Sigmoid colon (tissue), 7 donors: ENCODE results near the gene MARS1. TPM values are rescaled to one million over a fixed set of nuclear protein-coding genes. Genes with fewer than 3 reads are reported as not detected.

ENCODE experiments used
- DNase-seq: peaks from one replicate; pipeline ENCODE4 v3.0.0-alpha.2; 2019
- H3K27ac ChIP-seq, 4 donors: fragments of 200-600 bp; sonication (generic); one replicate each; pipeline ENCODE4 v1.5.1; 2016 to 2019; ENCODE audit warnings: mild to moderate bottlenecking in 1 of 4
- H3K27me3 ChIP-seq, 3 donors: fragments of 200-600 bp; sonication (generic); one replicate each; pipeline ENCODE4 v1.5.1; 2019; ENCODE audit warnings: mild to moderate bottlenecking in 1 of 3
- H3K36me3 ChIP-seq, 4 donors: fragments of 200-600 bp; sonication (generic); one replicate each; pipeline ENCODE4 v1.5.1; 2016 to 2019
- H3K4me1 ChIP-seq, 4 donors: fragments of 200-600 bp; sonication (generic); one replicate each; pipeline ENCODE4 v1.5.1; 2017 to 2019
- H3K4me3 ChIP-seq, 4 donors: fragments of 200-600 bp; sonication (generic); one replicate each; pipeline ENCODE4 v1.5.1; 2017 to 2019; ENCODE audit warnings: mild to moderate bottlenecking in 2 of 4, moderate library complexity in 1 of 4
- H3K9me3 ChIP-seq, 4 donors: fragments of 200-600 bp in 3 of 4; sonication (generic) in 3 of 4; one replicate each; pipeline versions ENCODE4 v1.5.1 to v1.6.1; 2013 to 2019
- CTCF ChIP-seq, 4 experiments: fragments of 450-650 bp in 3 of 4; fragments of 200-600 bp in 1 of 4; IDR thresholded peaks; one replicate each; pipeline ENCODE4 v1.5.1; 2016 to 2019; ENCODE audit warnings: antibody characterized with exemption in 4 of 4, mild to moderate bottlenecking in 3 of 4, moderate library complexity in 2 of 4
- EP300 ChIP-seq, 4 donors: sonication (generic); formaldehyde crosslinking; IDR thresholded peaks; one replicate each; pipeline ENCODE4 v1.6.1; 2017; ENCODE audit warnings: antibody characterized with exemption in 4 of 4
- POLR2A ChIP-seq, 2 donors: fragments of 450-650 bp; IDR thresholded peaks; one replicate each; pipeline ENCODE4 v1.6.1; 2016; ENCODE audit warnings: antibody characterized with exemption in 2 of 2, mild to moderate bottlenecking in 2 of 2, moderate library complexity in 2 of 2
- POLR2AphosphoS5 ChIP-seq, 4 donors: sonication (generic); formaldehyde crosslinking; IDR thresholded peaks; one replicate each; pipeline ENCODE4 v1.6.1; 2017; ENCODE audit warnings: antibody characterized with exemption in 4 of 4
- WGBS, 2 donors: extraction: QIAGEN DNeasy Blood & Tissue Kit; methylation state at CpG; one replicate each; pipeline ENCODE4 v1.1.7; 2013; 5-methylcytosine and 5-hydroxymethylcytosine counted together
- intact Hi-C: fragments of 100-400 bp; cut with DNase I; formaldehyde crosslinking; loops from one replicate; pipeline ENCODE4 v1.15.1; 2023
- polyA plus RNA-seq, 3 donors: library from polyadenylated mRNA; stranded (reverse); fragments of 200-250 nt; gene quantifications; one replicate each; pipeline ENCODE4 v1.2.3, GENCODE V29; 2013
- total RNA-seq, 4 donors: library from RNA; depleted of rRNA; stranded (reverse); fragments of >200 nt; gene quantifications; one replicate each; pipeline ENCODE4 v1.1.0, GENCODE V29; 2016
- donor health status: healthy with polysubstance abuse.
- donor health status: Bipolar disorder and iron deficiency.
- donor health status: healthy.

The MARS1 gene
- total and polyA plus RNA-seq, 7 donors, result 22.9 to 86.2 (median 51.5) TPM

- no peaks in the 10 kb centered on the region for H3K36me3 ChIP-seq
- TF ChIP-seq EP300 (IDR thresholded peaks at IDR 0.05), result no peak
- no peak for TF ChIP-seq POLR2A (IDR thresholded peaks at IDR 0.05)
- no peak for TF ChIP-seq CTCF (IDR thresholded peaks at IDR 0.05)
- TF ChIP-seq POLR2AphosphoS5 (IDR thresholded peaks at IDR 0.05), result no peak
- H3K27me3 ChIP-seq, result peaks cover 0 to 13% (median 0%) of the 10 kb centered on the region in 3 donors
- H3K27ac ChIP-seq, result peak overlapping the region in 3 of 4 donors; percentile 84 to 91 (median 85)
- intact Hi-C loops, result loop anchor here (2.0 kb wide), 1 partner anchor 86 kb away; the partner anchor contains the start of gene DCTN2
- peak overlapping the region; percentile 56 to 71 (median 63) for H3K4me3 ChIP-seq
- no peaks in the 10 kb centered on the region for H3K9me3 ChIP-seq
- 2 to 4% methylated on average over 19 of the region's 19 CpGs for WGBS, 2 donors
- no peak for DNase-seq
- H3K4me1 ChIP-seq, result peaks cover 8 to 38% (median 27%) of the 10 kb centered on the region in 4 donors
Observed at GRCh38 chr12:57460841-57461275, 27.0 kb upstream of the MARS1 start.

- Histone ChIP-seq H3K27me3 (peaks cover 0 to 13% (median 0%) of the 10 kb centered on the region in 3 donors), H3K4me1 (peaks cover 8 to 38% (median 27%) of the 10 kb centered on the region in 4 donors), H3K36me3 (no peaks in the 10 kb centered on the region), H3K27ac (peak overlapping the region; percentile 84 to 91 (median 84)), H3K9me3 (no peaks in the 10 kb centered on the region), H3K4me3 (peak overlapping the region; percentile 56 to 71 (median 63))
- peak; percentile 91 for DNase-seq
- WGBS, 2 donors, result 1% methylated on average over 32 of the region's 32 CpGs
- TF ChIP-seq POLR2AphosphoS5 (IDR thresholded peaks at IDR 0.05), result no peak
- no peak for TF ChIP-seq POLR2A (IDR thresholded peaks at IDR 0.05)
- no peak for TF ChIP-seq EP300 (IDR thresholded peaks at IDR 0.05)
- no peak for TF ChIP-seq CTCF (IDR thresholded peaks at IDR 0.05)
- intact Hi-C loops, result loop anchor here (2.0 kb wide), 1 partner anchor 85 kb away; the partner anchor contains the start of gene DCTN2
Observed at GRCh38 chr12:57461276-57461916, 26.5 kb upstream of the MARS1 start.

- Histone ChIP-seq H3K4me3 (peak overlapping the region; percentile 56 to 71 (median 63)), H3K36me3 (no peaks in the 10 kb centered on the region), H3K9me3 (no peaks in the 10 kb centered on the region), H3K27me3 (peaks cover 0 to 13% (median 0%) of the 10 kb centered on the region in 3 donors), H3K4me1 (peaks cover 8 to 38% (median 27%) of the 10 kb centered on the region in 4 donors), H3K27ac (peak overlapping the region; percentile 84 to 91 (median 84))
- DNase-seq, result no peak
- intact Hi-C loops, result loop anchor here (2.0 kb wide), 2 partner anchors 25 to 85 kb away; partner anchors contain the start of gene DCTN2
- TF ChIP-seq CTCF (IDR thresholded peaks at IDR 0.05) (no peak), EP300 (IDR thresholded peaks at IDR 0.05) (no peak), POLR2AphosphoS5 (IDR thresholded peaks at IDR 0.05) (no peak), POLR2A (IDR thresholded peaks at IDR 0.05) (no peak)
- WGBS, 2 donors, result 0% methylated on average over 9 of the region's 9 CpGs
Observed at GRCh38 chr12:57461917-57462250, 26.0 kb upstream of the MARS1 start.

- 0 to 1% methylated on average over 28 of the region's 28 CpGs for WGBS, 2 donors
- DNase-seq, result peak; percentile 95
Observed at GRCh38 chr12:57462251-57462911, 25.5 kb upstream of the MARS1 start.

More at GRCh38 chr12:57462251-57462911, 25.5 kb upstream of the MARS1 start:
- intact Hi-C loops, result loop anchor here (2.0 kb wide), 1 partner anchor 24 kb away; no protein-coding TSS in a partner anchor
- Histone ChIP-seq H3K4me1 (peaks cover 8 to 38% (median 27%) of the 10 kb centered on the region in 4 donors), H3K4me3 (peak overlapping the region; percentile 56 to 71 (median 63)), H3K27me3 (peaks cover 0 to 13% (median 0%) of the 10 kb centered on the region in 3 donors), H3K9me3 (no peaks in the 10 kb centered on the region), H3K36me3 (no peaks in the 10 kb centered on the region), H3K27ac (peak overlapping the region; percentile 84 to 91 (median 84))
- TF ChIP-seq POLR2A (IDR thresholded peaks at IDR 0.05) (no peak), POLR2AphosphoS5 (IDR thresholded peaks at IDR 0.05) (peak in 3 of 4 donors; percentile 27 to 51 (median 36)), CTCF (IDR thresholded peaks at IDR 0.05) (peak; percentile 91 to 98 (median 95)), EP300 (IDR thresholded peaks at IDR 0.05) (no peak)
